Measurements from ENCODE around the gene HTR3D.
"Not testable (repeated sequence)": the region's sequence is repeated elsewhere in the genome, so short reads cannot be mapped to it uniquely, and the experiment has no call there.

The HTR3D gene

DNA sequence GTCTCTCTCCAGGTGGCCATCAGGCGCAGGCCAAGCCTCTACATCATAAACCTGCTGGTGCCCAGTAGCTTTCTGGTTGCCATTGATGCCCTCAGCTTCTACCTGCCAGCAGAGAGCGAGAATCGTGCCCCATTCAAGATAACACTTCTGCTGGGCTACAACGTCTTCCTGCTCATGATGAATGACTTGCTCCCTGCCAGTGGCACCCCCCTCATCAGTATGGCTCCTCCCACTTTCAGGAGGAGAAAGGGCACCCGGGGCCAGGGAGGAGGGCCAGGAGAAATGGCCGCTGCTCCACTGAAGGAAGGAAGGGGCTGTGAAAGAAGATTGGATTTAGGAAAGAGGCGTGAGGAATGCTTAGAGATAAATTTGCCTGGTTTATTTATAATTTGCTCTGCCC is 27.9 kb downstream of the HTR3D start:
- no peak for TF ChIP-seq ZFX (IDR thresholded peaks at IDR 0.05)
- TF ChIP-seq, protein P1, sequence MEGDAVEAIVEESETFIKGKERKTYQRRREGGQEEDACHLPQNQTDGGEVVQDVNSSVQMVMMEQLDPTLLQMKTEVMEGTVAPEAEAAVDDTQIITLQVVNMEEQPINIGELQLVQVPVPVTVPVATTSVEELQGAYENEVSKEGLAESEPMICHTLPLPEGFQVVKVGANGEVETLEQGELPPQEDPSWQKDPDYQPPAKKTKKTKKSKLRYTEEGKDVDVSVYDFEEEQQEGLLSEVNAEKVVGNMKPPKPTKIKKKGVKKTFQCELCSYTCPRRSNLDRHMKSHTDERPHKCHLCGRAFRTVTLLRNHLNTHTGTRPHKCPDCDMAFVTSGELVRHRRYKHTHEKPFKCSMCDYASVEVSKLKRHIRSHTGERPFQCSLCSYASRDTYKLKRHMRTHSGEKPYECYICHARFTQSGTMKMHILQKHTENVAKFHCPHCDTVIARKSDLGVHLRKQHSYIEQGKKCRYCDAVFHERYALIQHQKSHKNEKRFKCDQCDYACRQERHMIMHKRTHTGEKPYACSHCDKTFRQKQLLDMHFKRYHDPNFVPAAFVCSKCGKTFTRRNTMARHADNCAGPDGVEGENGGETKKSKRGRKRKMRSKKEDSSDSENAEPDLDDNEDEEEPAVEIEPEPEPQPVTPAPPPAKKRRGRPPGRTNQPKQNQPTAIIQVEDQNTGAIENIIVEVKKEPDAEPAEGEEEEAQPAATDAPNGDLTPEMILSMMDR (conservative IDR thresholded peaks at IDR 0.05) = no peak
- H3K27ac ChIP-seq = no peak overlapping the region

DNA sequence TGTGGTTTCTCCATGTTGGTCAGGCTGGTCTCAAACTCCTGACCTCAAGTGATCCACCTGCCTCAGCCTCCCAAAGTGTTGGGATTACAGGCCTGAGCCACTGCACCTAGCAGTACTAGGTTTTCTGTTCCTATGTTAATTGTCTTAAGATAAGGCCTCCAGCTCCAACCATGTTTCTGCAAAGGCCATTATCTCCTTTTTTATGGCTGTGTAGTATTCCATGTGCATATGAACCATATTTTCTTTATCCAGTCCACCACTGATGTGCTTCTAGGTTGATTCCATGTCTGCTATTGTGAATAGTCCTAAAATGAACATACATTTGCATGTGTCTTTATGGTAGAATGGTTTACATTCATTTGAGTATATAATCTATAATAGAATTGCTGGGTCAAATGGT is 31.1 kb downstream of the HTR3D start:
- no peak overlapping the region for H3K27ac ChIP-seq
- TF ChIP-seq, protein P1 (conservative IDR thresholded peaks at IDR 0.05) = no peak
- TF ChIP-seq ZFX (IDR thresholded peaks at IDR 0.05) = no peak

DNA sequence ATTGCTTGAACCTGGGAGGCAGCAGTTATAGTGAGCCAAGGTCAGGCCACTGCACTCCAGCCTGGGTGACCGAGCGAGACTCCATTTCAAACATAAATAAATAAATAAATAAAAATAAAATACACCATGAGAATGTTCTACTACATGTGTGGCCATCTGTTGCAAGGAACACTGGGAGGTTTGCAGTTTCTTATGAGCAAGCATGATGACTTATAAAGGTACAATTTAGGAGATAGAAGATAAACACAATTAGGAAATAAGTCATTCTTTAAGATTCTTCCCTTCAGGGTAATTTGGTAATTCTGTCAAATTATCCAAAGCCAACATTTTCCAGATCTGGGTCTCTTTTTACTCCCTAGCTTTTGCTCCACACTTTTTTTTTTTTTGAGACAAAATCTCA is 34.7 kb downstream of the HTR3D start:
- H3K27ac ChIP-seq = no peak overlapping the region
- no peak for TF ChIP-seq ZFX (IDR thresholded peaks at IDR 0.05)
- TF ChIP-seq, protein P1 (conservative IDR thresholded peaks at IDR 0.05) = no peak

DNA sequence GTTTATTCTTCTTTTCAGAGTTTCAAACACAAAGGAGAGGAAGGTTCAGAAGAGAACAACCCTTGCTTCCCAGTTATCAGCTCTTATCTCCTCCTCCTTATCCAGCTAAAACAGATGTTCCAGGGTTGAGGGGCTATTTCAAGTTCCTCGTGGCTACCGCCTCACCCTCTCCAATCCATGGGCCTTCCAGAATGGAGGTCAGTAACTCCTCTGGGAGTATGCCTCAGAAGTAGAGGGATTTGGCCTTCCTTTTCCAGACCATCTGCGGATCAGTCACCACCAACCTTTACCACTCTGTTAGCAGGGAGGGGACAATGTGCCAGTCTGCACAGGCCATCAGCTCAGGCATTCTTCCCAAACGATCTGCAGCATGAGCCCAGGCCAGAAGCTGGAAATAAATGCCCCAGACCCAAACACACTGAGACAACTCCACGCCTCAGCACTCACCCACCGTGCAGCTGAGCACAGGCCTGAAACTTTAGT is 36.1 kb downstream of the HTR3D start:
- H3K27ac ChIP-seq = no peak overlapping the region
- TF ChIP-seq, protein P1 (conservative IDR thresholded peaks at IDR 0.05) = no peak
- no peak for TF ChIP-seq ZFX (IDR thresholded peaks at IDR 0.05)

DNA sequence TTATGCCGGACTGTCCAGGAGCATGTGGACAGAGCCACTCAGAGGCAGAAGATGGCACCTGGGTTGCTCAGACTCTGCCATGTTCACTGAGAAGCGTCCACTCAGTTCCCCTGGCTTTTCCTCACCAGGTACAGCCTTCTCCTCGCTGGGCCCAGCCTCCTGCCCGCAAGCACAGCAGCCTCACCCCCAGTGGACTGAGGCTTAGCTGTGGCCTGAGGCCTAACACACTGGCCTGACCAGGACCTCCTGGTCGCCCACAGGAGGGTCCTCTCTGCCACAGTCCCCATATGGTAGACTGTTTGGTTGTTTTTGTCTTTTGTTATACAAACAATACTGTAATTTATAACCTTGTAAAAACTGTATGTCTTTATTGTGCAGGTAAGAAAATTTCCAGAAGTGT is 36.8 kb downstream of the HTR3D start:
- H3K27ac ChIP-seq = no peak overlapping the region
- TF ChIP-seq, protein P1 (conservative IDR thresholded peaks at IDR 0.05) = no peak
- TF ChIP-seq ZFX (IDR thresholded peaks at IDR 0.05) = no peak

DNA sequence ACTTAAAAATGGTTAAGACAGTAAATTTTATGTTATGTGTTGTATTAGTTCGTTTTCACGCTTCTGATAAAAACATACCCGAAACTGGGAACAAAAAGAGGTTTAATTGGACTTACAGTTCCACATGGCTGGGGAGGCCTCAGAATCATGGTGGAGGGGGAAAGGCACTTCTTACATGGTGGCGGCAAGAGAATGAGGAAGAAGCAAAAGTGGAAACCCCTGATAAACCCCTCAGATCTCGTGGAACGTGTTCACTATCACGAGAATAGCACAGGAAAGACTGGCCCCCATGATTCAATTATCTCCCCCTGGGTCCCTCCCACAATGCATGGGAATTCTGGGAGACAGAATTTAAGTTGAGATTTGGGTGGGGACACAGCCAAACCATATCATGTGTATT is 39.6 kb downstream of the HTR3D start:
- not testable (repeated sequence) for H3K27ac ChIP-seq

DNA sequence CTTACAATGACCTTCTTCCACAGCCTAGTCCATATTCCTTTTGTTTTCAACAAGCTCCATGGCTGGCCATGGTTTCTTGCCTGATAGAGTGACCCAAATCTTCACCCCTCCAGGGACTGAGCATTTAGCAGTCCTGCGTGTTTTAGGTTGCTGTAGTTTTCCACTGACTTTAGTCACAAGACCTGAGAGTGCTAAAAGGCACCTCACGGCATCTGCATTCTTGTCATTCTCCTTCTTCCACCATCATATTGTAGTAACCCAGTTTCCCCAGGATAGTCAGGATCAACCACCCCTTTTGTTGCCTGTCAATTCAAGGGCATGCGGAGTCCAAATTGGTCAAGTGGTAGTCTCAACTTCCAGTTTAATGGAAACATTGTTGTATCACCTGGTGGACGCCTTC is 42.1 kb downstream of the HTR3D start:
- no peak for TF ChIP-seq ZFX (IDR thresholded peaks at IDR 0.05)
- TF ChIP-seq, protein P1 (conservative IDR thresholded peaks at IDR 0.05) = no peak
- H3K27ac ChIP-seq = no peak overlapping the region

DNA sequence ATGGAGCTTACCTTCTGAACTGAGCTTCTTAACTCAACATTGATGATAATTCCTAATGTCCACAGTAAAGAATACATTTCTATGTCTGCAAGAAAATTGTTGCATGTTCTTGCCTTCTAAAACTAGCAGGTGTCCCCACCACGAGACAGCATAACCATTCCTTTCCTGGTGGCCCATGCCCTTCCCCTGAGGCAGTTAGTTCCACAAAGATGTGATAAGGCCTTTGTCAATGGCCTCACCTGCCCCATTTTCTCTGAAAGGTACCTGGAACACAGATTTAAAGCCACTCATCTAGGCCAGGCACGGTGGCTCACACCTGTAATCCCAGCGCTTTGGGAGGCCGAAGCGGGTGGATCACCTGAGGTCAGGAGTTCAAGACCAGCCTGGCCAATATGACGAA is 44.4 kb downstream of the HTR3D start:
- H3K27ac ChIP-seq = no peak overlapping the region
- TF ChIP-seq ZFX (IDR thresholded peaks at IDR 0.05) = no peak
- TF ChIP-seq, protein P1 (conservative IDR thresholded peaks at IDR 0.05) = no peak
